EH (cell line): ENCODE measurements around the gene POLR2E.

ENCODE experiments used
- DNase-seq: peaks from one replicate; pipeline ENCODE4 v3.0.0-alpha.2; 2015; ENCODE audit warnings: low read depth

The POLR2E gene

DNA sequence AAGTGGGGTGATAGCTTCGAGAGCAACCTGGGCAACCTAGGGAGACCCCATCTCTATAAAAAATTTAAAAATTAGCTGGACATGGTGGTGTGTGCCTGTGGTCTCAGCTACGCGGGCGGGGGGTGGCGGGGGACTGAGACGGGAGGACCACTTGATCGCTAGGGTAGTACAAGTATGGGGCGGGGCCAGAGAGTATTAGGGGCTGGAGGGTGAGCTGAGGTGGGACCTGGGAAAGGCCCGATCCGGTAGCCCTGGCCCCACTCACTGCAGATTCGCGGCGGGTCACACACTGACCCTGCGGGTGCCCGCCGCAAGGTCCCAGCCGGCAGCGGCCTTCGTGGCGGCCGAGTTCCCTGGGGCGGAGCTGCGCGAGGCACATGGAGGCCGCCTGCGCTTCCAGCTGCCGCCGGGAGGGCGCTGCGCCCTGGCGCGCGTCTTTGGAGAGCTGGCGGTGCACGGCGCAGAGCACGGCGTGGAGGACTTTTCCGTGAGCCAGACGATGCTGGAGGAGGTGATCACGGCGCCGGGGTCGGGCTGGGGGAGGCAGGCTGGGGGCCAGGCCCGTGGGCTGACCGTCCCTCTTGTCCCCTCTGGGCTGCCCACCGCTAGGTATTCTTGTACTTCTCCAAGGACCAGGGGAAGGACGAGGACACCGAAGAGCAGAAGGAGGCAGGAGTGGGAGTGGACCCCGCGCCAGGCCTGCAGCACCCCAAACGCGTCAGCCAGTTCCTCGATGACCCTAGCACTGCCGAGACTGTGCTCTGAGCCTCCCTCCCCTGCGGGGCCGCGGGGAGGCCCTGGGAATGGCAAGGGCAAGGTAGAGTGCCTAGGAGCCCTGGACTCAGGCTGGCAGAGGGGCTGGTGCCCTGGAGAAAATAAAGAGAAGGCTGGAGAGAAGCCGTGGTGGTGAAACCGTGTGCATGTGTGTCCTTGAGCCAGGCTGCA lies 30.2 kb downstream of the POLR2E start:
- peak; percentile 59 for DNase-seq

DNA sequence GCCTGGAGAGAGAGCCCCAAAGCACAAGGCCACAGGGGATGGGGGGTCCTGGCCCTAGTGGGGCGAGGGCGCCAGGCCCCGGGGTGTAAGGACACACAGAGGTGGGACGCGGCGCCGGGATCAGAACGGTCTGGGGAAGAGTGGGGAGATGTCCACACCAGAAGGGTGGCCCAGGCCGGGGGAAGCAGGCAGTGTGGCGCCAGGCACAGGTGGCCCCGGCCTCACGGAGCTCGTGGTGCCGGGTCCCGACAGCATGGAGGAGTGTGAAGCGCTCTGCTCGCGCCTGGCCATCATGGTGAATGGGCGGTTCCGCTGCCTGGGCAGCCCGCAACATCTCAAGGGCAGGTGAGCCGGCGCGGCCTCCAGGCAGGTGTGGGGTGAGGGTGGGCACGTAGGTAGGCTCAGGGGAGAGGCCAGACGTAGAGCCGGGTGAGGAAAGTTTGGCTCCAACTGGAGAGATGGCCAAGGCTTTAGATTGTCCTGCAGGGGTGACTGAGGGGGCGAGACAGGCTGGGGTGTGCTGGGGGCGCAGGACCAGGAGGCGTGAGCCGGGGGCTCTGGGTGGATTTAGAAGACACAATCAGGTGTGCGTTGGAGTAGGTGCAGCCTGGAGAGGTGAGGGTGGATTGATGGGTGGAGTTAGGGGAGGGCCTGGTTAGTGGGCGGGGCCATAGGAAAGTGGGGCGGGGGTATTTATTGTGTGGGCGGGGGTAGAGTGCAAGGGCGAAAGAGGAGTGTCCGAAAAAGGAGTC lies 31.1 kb downstream of the POLR2E start:
- DNase-seq: no peak

DNA sequence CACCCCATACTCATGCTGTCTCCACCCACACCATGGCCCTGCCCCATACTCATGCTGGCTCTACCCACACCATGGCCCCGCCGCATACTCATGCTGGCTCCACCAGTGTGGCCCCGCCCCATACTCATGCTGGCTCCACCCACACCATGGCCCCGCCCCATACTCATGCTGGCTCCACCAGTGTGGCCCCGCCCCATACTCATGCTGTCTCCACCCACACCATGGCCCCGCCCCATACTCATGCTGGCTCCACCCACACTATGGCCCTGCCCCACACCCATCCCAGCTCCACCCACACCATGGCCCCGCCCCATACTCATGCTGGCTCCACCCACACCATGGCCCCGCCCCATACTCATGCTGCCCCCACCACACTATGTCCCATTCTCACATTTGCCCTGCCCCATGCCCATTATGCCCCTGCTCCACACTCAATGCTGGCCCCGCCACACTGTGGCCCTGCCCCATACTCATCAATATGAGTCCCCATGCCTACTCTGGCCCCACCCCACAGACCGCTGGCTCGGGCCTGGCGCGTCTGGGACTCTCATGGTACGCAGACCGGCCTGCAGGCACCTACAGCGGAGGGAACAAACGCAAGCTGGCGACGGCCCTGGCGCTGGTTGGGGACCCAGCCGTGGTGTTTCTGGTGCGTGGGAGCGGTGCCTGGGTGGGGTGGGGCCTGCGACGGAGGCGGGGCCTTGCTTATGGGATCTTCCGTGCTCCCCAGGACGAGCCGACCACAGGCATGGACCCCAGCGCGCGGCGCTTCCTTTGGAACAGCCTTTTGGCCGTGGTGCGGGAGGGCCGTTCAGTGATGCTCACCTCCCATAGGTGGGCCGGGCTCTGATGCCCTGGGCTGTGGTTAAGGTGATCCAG lies 31.9 kb downstream of the POLR2E start:
- DNase-seq: no peak

DNA sequence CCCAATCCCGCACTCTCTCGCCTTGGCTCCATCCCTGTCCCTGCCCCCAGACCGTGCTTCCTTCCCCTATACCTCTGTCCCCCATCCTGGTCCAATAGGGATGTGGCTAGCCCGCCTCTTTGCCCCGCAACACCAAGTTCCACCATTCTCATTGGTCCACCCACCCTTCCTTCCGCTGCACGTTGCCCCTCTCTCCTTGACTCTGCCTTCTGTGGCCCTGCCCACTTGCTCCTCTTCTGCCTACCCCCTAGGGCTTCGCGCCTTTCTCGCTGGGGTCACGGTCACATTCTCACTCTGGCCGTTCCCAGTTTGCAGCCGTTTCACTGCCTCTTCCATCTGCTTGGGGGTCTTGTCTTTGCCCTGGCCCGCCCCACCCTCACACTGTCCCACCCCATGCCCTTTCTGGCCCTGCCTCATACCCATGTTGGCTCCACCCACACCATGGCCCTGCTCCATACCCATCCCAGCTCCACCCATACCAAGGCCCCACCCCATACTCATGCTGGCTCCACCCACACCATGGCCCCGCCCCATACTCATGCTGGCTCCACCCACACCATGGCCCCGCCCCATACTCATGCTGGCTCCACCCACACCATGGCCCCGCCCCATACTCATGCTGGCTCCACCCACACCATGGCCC lies 32.7 kb downstream of the POLR2E start:
- no peak for DNase-seq

DNA sequence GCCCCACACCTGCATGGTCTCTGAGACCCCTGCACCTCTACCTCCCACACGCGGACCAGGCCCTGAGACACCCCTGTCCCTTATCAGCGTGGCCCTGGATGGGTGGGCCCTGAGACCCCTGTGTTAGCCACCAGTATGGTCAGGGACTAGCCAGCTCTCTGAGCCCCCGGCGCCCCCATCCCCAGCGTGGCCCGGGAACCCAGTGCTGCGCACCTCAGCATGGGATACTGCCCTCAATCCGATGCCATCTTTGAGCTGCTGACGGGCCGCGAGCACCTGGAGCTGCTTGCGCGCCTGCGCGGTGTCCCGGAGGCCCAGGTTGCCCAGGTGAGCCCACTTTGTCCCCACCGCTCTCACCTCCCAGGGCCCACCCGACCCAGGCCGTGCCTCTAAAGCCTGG lies 33.2 kb downstream of the POLR2E start:
- no peak for DNase-seq

DNA sequence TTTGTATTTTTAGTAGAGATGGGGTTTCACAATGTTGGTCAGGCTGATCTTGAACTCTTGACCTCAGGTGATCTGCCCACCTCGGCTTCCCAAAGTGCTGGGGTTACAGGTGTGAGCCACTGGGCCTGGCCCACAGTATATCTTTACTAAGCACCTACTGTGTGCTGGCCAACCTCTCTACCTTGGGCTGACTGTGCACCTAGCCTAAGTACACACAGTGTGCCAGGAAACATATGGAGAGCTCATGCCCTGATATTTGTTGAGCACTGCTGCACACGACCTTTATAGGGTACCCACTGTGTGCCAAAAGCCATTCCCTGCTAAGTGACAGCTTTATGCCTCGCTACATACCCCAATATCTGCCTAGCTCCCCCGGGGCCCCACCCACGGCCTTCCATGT lies 34.5 kb downstream of the POLR2E start:
- DNase-seq: no peak

DNA sequence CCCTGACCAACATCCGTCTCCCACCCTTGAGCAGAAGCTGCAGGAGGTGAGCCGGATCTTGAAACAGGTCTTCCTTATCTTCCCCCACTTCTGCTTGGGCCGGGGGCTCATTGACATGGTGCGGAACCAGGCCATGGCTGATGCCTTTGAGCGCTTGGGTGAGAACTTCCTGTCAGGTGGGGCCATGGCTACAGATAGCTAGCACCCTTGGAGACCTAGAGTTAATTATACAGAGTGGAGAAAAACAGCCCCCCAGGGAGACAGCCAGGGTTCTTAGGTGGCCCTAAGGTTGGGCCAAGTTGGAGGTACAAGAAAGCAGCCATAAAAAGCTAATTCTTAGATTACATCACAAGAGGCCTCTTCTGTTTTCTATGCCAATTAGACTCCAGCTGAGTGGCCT lies 37.1 kb downstream of the POLR2E start:
- DNase-seq: no peak

DNA sequence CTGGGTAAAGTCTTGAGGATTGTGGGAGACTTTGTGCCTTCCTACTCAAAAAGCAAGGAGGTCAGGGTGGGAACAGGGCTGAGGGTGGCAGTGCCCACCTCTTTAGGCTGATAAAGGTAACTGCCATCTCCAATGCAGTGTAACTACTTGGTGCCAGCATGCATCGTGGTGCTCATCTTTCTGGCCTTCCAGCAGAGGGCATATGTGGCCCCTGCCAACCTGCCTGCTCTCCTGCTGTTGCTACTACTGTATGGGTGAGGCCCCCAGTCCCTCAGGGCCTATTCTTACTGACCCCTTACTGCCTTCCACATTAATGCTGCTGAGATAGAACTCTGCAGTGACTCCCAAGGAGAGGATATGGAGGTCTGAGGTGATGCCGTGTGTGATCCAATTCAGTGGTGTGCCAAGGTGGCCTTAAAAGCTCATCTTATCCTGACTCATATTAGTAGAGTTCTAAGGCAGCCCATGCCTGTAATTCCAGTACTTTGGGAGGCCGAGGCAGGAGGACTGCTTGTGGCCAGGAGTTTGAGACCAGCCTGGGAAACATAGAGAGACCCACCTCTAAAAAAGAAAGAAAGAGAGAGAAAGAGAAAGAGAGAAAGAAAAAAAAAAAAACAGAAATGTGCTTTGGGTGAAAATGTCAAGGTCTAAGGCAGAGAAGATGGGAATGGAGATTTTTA lies 37.9 kb downstream of the POLR2E start:
- peak; percentile 40 for DNase-seq

DNA sequence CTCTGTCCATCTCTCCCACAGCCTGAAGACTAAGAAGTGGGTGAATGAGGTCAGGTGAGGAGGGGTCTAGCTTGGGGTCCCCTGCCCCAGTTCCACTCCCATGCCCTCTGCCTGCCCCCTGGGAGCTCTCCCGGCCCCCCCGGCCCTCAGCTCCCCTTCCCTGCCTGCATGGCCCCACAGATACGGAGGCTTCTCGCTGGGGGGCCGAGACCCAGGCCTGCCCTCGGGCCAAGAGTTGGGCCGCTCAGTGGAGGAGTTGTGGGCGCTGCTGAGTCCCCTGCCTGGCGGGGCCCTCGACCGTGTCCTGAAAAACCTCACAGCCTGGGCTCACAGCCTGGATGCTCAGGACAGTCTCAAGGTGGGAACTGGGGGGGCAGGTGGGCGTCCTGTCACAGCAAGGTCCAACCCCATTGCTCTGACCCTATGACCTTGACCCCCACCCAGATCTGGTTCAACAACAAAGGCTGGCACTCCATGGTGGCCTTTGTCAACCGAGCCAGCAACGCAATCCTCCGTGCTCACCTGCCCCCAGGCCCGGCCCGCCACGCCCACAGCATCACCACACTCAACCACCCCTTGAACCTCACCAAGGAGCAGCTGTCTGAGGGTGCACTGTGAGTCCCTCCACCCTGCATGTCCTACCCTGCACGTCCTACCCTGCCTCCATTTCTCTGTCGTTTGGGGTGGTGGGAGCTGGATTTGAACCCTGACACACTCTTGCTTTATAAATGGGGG lies 39.1 kb downstream of the POLR2E start:
- no peak for DNase-seq

DNA sequence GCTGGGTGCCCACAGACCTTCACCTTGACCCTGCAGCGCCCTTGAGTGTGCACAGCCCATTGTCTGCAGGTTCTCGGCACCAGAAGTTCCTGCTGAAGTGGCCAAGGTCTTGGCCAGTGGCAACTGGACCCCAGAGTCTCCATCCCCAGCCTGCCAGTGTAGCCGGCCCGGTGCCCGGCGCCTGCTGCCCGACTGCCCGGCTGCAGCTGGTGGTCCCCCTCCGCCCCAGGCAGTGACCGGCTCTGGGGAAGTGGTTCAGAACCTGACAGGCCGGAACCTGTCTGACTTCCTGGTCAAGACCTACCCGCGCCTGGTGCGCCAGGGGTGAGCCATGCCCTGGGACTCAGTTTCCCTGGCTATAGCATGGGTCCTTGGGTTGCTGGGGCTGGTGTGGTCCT lies 40.1 kb downstream of the POLR2E start:
- DNase-seq: no peak

DNA sequence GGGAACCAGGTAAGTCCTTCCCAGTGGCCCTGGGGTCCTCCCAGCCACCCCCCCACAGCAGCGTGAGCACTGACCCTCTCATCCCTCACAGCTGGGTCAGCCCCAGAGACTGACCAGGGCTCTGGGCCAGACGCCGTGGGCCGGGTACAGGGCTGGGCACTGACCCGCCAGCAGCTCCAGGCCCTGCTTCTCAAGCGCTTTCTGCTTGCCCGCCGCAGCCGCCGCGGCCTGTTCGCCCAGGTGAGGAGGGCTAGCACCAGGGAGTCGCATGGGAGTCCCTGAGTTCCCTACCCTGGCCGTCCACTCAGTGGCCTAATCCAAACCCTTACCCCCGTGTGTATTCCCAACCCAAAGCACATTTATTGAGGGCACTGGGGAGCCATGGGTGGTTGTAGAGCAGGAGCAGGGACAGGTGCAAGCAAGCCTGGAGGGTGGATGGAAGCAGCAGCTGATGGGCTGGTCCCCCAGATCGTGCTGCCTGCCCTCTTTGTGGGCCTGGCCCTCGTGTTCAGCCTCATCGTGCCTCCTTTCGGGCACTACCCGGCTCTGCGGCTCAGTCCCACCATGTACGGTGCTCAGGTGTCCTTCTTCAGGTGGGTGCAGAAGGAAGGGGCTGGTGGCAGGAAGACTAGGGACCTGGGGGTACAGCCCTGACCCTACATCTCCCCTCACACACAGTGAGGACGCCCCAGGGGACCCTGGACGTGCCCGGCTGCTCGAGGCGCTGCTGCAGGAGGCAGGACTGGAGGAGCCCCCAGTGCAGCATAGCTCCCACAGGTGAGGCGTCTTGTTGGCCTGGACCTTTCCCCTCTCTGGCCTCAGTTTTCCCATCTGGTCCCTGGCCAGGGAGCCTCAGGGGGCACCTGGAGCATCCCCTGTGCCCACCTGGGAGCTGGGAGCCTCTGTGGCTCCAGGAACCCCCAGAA lies 40.8 kb downstream of the POLR2E start:
- no peak for DNase-seq

DNA sequence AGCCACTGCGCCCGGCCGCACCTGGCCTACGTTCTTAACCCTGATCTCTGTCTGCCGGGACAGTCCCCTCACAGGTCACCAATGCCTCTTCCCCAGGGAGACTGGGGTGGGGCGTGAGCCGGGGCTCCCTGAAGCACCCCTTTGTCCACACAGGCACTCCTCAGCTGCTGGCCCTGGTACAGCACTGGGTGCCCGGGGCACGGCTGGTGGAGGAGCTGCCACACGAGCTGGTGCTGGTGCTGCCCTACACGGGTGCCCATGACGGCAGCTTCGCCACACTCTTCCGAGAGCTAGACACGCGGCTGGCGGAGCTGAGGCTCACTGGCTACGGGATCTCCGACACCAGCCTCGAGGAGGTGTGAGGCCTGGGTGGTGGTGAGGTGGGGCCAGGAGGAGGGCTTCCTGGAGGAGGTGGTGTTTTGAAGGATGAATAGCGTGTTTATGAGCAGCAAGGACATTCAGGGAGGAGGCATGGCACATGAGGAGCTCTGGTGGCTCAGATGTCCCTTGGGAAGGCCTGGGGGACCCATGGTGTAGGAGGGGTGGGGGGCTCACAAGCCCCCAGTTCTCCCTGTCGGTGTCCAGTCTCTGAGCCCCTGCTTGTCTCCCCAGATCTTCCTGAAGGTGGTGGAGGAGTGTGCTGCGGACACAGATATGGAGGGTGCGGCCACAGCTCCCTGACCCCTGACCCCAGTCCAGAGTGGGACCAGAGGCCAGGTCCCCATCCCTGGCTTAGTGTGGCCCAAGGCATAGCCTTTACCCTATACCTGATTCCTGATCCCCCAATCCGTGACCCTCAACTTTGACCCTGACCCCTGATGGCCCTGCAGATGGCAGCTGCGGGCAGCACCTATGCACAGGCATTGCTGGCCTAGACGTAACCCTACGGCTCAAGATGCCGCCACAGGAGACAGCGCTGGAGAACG lies 41.7 kb downstream of the POLR2E start:
- no peak for DNase-seq

DNA sequence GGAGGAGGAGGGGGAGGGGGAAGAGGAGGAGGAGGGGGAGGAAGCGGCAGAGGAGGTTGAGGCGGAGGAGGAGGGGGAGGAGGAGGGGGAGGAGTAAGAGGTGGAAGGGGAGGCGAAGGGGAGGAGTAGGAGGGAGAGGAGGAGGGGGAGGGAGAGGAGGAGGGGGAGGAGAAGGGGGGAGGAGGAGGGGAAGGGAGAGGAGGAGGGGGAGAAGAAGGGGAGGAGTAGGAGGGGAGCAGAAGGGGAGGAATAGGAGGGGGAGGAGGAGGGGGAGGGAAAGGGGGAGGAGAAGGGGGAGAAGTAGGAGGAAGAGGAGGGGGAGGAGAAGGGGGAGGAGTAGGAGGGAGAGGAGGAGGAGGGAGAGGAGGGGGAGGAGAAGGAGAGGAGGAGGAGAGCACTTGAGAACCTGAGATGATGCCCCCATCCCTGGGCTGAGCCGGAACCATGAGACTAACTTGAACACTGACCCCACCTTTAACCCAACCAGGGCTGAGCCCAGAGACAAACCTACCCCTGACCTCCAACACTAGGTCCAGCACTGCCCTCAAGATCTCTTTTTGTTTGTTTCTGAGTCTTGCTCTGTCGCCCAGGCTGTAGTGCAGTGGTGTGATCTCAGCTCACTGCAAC lies 42.7 kb downstream of the POLR2E start:
- DNase-seq: no peak

DNA sequence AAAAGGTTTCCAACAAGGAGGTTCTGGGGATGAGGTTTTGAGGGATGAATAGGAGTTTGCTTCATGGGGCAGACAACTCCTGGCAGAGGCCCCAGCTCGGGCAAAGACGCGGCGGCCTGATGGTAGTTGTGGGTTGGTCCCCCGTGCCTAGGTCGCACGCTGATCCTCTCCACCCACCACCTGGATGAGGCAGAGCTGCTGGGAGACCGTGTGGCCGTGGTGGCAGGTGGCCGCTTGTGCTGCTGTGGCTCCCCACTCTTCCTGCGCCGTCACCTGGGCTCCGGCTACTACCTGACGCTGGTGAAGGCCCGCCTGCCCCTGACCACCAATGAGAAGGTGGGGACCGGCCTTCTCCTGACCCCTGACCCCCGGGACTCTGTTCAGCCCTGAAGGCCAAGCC lies 43.4 kb downstream of the POLR2E start:
- no peak for DNase-seq

DNA sequence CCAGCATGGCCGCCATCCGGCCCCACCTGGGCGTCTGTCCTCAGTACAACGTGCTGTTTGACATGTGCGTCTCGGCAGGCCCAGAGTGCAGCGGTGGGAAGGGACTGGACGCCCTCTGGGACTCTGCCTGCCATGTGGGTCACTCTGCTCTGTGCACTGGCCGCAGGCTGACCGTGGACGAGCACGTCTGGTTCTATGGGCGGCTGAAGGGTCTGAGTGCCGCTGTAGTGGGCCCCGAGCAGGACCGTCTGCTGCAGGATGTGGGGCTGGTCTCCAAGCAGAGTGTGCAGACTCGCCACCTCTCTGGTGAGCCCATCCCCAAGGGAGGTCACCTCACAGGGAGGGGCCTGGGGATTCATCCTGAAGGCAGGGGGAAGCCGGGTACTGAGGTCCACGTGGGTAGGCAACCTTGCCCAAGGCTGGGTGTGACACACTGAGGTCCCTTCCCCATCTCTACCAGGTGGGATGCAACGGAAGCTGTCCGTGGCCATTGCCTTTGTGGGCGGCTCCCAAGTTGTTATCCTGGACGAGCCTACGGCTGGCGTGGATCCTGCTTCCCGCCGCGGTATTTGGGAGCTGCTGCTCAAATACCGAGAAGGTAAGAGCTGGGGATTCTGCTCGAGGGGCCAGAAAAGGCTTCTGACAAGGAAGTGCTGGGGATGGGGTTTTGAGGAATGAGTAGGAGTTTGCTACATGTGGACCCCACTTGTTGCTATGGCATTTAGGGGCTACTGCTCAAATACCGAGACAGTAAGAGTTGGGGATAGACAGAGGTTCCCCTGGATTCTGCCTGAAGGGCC lies 44.0 kb downstream of the POLR2E start:
- no peak for DNase-seq

DNA sequence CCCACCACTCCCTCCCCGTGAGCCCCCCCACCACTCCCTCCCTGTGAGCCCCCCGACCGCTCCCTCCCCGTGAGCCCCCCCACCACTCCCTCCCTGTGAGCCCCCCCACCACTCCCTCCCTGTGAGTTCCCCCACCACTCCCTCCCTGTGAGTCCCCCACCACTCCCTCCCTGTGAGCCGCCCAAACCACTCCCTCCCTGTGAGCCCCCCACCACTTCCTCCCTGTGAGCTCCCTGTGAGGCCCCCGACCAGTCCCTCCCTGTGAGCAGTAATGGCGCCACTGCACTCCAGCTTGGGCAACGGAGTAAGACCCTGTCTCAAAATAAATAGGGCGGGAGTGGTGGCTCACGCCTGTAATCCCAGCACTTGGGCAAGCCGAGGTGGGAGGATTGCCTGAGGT lies 45.4 kb downstream of the POLR2E start:
- no peak for DNase-seq

DNA sequence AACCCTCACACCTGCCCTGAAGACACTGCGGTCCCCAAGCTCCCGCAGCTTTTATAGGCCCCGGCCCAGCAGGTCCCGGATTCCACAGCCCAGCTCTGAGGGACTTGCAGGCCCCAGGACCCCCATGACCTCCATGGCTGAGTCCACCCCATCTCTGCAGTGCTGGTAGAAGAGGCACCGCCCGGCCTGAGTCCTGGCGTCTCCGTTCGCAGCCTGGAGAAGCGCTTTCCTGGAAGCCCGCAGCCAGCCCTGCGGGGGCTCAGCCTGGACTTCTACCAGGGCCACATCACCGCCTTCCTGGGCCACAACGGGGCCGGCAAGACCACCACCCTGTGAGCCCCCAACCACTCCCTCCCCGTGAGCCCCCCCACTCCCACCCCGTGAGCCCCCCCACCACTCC lies 46.1 kb downstream of the POLR2E start:
- DNase-seq: no peak
